PFSK-1 (cell line): ENCODE measurements around the gene RPTOR.

Source experiments
- FOXP2 ChIP-seq: optimal IDR thresholded peaks from 2 replicates; pipeline ENCODE3; 2011; ENCODE audit warnings: borderline replicate concordance, control low read depth, inconsistent platforms; ENCODE audit not compliant: insufficient read depth; ENCODE audit errors: extremely low read length, extremely low read depth
- POLR2AphosphoS5 ChIP-seq: IDR thresholded peaks from 2 replicates; pipeline ENCODE4 v1.6.1; 2012; ENCODE audit warnings: low read depth, mild to moderate bottlenecking, control low read depth, low read length, moderate library complexity
- REST ChIP-seq, 2 experiments: IDR thresholded peaks; 2 replicates each; pipeline versions ENCODE4 v1.6.1 to v1.8.0; 2011 to 2012; ENCODE audit warnings: low read depth in 2 of 2, low read length in 2 of 2, control low read depth in 1 of 2, inconsistent platforms in 1 of 2, mild to moderate bottlenecking in 1 of 2, moderate library complexity in 1 of 2; ENCODE audit not compliant: insufficient read depth in 1 of 2
- SIN3A ChIP-seq: IDR thresholded peaks from 2 replicates; pipeline ENCODE4 v1.6.1; 2012; ENCODE audit warnings: mild to moderate bottlenecking, low read length, moderate library complexity, borderline replicate concordance; ENCODE audit not compliant: insufficient read depth
- TAF1 ChIP-seq: IDR thresholded peaks from 2 replicates; pipeline ENCODE4 v1.6.1; 2012; ENCODE audit warnings: low read length, control low read depth, borderline replicate concordance; ENCODE audit not compliant: insufficient read depth

The RPTOR gene

GRCh38 chr17:80964544-80964856 is 419.9 kb downstream of the RPTOR start:
- no peak for TF ChIP-seq FOXP2
- no peak for TF ChIP-seq REST (IDR thresholded peaks at IDR 0.05; ENCODE audit: insufficient read depth in 1 of 2, low read depth in 2 of 2, low read length in 2 of 2)
- TF ChIP-seq SIN3A = no peak
- TF ChIP-seq TAF1 = no peak
- no peak for TF ChIP-seq POLR2AphosphoS5

- TF ChIP-seq POLR2AphosphoS5 (no peak), REST (IDR thresholded peaks at IDR 0.05; ENCODE audit: insufficient read depth in 1 of 2, low read depth in 2 of 2, low read length in 2 of 2) (no peak), SIN3A (no peak), TAF1 (no peak), FOXP2 (no peak)
Measured at GRCh38 chr17:80964859-80965580, 420.4 kb downstream of the RPTOR start.

GRCh38 chr17:80965606-80966005 is 421.0 kb downstream of the RPTOR start:
- TF ChIP-seq TAF1 (no peak), FOXP2 (no peak), POLR2AphosphoS5 (no peak), SIN3A (no peak), REST (IDR thresholded peaks at IDR 0.05; ENCODE audit: insufficient read depth in 1 of 2, low read depth in 2 of 2, low read length in 2 of 2) (no peak)

- TF ChIP-seq REST (IDR thresholded peaks at IDR 0.05; ENCODE audit: insufficient read depth in 1 of 2, low read depth in 2 of 2, low read length in 2 of 2) = no peak
- no peak for TF ChIP-seq FOXP2
- no peak for TF ChIP-seq POLR2AphosphoS5
Measured at GRCh38 chr17:80967404-80967872, 422.8 kb downstream of the RPTOR start.
